Right lobe of liver (tissue), 6 donors: ENCODE results near the gene PRKG2. TPM values are rescaled to one million over a fixed set of nuclear protein-coding genes. Genes with fewer than 3 reads are reported as not detected.

ENCODE experiments used
- ATAC-seq, 4 donors: fragments of 200-7000 bp; cut with Tn5 transposase; one replicate each; pipeline ENCODE4 v1.9.1; 2020; ENCODE audit warnings: mild to moderate bottlenecking in 4 of 4, moderate library complexity in 4 of 4
- DNase-seq, 3 donors: peaks; one replicate each; pipeline ENCODE4 v3.0.0-alpha.2; 2020
- H3K27ac ChIP-seq, 3 donors: fragments of 200-600 bp; one replicate each; pipeline ENCODE4 v1.8.0; 2022
- H3K27me3 ChIP-seq, 2 donors: fragments of 200-600 bp; one replicate each; pipeline ENCODE4 v1.8.0; 2022
- H3K36me3 ChIP-seq, 4 donors: fragments of 200-600 bp; sonication (generic) in 1 of 4; one replicate each; pipeline versions ENCODE4 v1.5.1 to v1.8.0; 2017 to 2022; ENCODE audit warnings: control low read depth in 1 of 4
- H3K4me1 ChIP-seq, 4 donors: fragments of 200-600 bp; sonication (generic) in 1 of 4; one replicate each; pipeline versions ENCODE4 v1.5.1 to v1.8.0; 2017 to 2022; ENCODE audit warnings: control low read depth in 1 of 4
- H3K4me3 ChIP-seq, 3 donors: fragments of 200-600 bp; one replicate each; pipeline ENCODE4 v1.8.0; 2022
- H3K9me3 ChIP-seq, 4 donors: fragments of 200-600 bp; sonication (generic) in 1 of 4; one replicate each; pipeline versions ENCODE4 v1.5.1 to v1.8.0; 2017 to 2022; ENCODE audit warnings: control low read depth in 1 of 4
- CTCF ChIP-seq, 4 donors: fragments of 200-600 bp in 3 of 4; fragments of 450-650 bp in 1 of 4; IDR thresholded peaks; one replicate each; pipeline versions ENCODE4 v1.5.1 to v1.8.0; 2016 to 2022; ENCODE audit warnings: antibody characterized with exemption in 4 of 4, mild to moderate bottlenecking in 2 of 4
- POLR2A ChIP-seq: fragments of 450-650 bp; IDR thresholded peaks from one replicate; pipeline ENCODE4 v1.6.1; 2017; ENCODE audit warnings: antibody characterized with exemption, mild to moderate bottlenecking
- WGBS: methylation state at CpG from one replicate; pipeline ENCODE4 v1.1.6; 2018; ENCODE audit warnings: low coverage, low lambda C conversion rate; ENCODE audit not compliant: insufficient coverage; ENCODE audit errors: missing lambda C conversion rate; 5-methylcytosine and 5-hydroxymethylcytosine counted together
- intact Hi-C, 2 donors: fragments of 100-400 bp; cut with DNase I; formaldehyde crosslinking; loops; one replicate each; pipeline versions ENCODE4 v1.11.2 to v1.14.1; 2022
- total RNA-seq, 6 experiments: library from RNA; depleted of rRNA in 2 of 6; stranded (reverse); fragments of >200 nt in 2 of 6; fragmentation: NEBNext Ultra II Directional in 3 of 6; extraction: Animal tissue kit (Norgen Biotek cat#: 25700) in 3 of 6; gene quantifications; one replicate each; pipeline versions ENCODE4 v1.1.0 to v1.2.4, GENCODE V29; 2016 to 2023
- donor health status: DM: no; HTN: yes; CAD: no.
- donor health status: DM: no; HTN: no; CAD: no.
- donor health status: DM: no; HTN: no; CAD: no.
- donor health status: DM: no; HTN: yes; CAD: no.
- donor health status: DM: no; HTN: yes; CAD: no.

PRKG2 gene
- total RNA-seq, 6 experiments from 2014 or later, result 0.17 TPM; not detected in 5

DNA sequence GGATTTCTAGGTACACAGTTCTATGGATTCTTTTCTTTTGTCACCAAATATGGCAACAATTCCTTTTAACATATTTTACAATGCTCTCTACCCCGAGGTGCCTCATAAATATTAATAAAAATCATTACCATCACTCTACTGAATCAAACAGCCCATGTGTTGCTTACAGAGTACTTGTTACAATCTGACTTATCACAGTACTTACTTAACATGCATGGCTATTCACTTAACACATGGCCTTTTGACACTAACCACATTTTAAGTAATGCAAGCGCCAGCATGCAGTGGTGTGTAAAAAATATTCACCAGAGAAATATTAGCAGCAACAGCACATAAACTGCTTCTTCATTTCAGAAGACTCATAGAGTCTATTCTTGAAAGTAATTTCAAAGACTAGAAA, 119.6 kb downstream of the PRKG2 start:
- 50% methylated on average over 2 of the region's 2 CpGs for WGBS
- ATAC-seq (no peak), DNase-seq (no peak)
- Histone ChIP-seq H3K27ac (no peak overlapping the region), H3K9me3 (no peaks in the 10 kb centered on the region), H3K4me3 (no peak overlapping the region), H3K27me3 (no peaks in the 10 kb centered on the region), H3K36me3 (no peaks in the 10 kb centered on the region), H3K4me1 (peaks cover 0 to 2% (median 0%) of the 10 kb centered on the region in 4 donors)
- TF ChIP-seq POLR2A (no peak), CTCF (IDR thresholded peaks at IDR 0.05) (no peak)
- intact Hi-C loops, result no loop called here

DNA sequence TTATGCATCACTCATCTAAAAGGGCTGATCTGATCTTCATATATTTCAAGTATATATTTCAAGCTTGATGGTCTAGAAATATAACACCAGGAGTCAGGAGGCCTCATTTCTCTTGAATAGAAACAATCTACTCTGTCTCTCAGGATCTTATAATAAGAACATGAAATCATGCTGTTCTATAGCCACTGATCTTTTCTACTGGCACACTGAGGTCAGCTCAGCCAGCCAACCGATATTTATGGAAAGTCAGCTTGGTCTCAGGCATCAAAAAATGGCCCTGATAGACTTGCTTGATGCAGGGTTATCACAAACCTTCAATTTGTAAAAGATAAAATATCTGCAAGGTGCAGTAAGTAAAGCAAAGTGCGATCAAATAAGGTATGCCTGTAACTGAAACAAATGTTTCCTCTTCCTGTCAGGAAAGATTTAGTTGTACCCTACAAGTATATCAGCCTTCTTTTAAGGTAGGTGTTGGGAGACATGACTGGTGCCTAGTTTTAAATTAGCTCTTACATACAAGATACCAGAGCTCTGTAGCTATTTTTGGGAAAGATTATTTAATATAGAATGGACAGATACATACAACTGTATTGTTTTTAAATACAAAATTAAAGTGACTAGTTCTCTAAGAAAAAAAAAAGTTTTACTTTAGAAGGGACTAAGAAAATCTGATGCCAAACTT, 121.2 kb downstream of the PRKG2 start:
- H3K36me3 ChIP-seq, result no peaks in the 10 kb centered on the region
- no peaks in the 10 kb centered on the region for H3K9me3 ChIP-seq
- H3K4me1 ChIP-seq, result peaks cover 0 to 2% (median 0%) of the 10 kb centered on the region in 4 donors
- ATAC-seq, result no peak
- intact Hi-C loops, result no loop called here
- H3K4me3 ChIP-seq, result no peak overlapping the region
- no peak overlapping the region for H3K27ac ChIP-seq
- 69% methylated on average over 2 of the region's 2 CpGs for WGBS
- DNase-seq, result no peak
- H3K27me3 ChIP-seq, result no peaks in the 10 kb centered on the region
- TF ChIP-seq POLR2A (no peak), CTCF (IDR thresholded peaks at IDR 0.05) (no peak)

DNA sequence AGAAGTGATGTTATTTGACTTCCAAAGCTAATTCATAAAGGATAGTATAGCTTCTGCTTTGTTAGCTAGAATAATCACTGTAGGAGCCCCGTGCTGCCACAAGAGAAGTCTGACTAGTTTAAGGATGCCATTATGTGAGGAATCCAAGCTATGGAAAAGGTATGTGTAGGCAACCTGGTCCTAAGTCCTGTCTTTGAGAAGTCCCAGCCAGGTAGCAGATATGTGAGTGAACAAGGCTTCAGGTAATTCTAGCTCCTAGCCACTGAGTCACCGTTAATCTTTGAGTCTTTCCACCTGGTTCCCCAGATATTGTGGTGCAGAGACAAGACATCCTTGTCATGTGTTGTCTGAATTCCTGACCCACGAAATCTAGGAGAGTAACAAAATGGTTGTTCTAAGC, 129.0 kb downstream of the PRKG2 start:
- TF ChIP-seq POLR2A (no peak), CTCF (IDR thresholded peaks at IDR 0.05) (no peak)
- intact Hi-C loops, result no loop called here
- Histone ChIP-seq H3K4me3 (no peak overlapping the region), H3K36me3 (no peaks in the 10 kb centered on the region), H3K27ac (no peak overlapping the region), H3K9me3 (no peaks in the 10 kb centered on the region), H3K27me3 (no peaks in the 10 kb centered on the region), H3K4me1 (no peaks in the 10 kb centered on the region)
- ATAC-seq (no peak), DNase-seq (no peak)
- 11% methylated on average over 1 of the region's 3 CpGs for WGBS

GRCh38 chr4:81085291-81085690, 129.7 kb downstream of the PRKG2 start:
- H3K27ac ChIP-seq, result no peak overlapping the region
- ATAC-seq (no peak), DNase-seq (no peak)
- no peaks in the 10 kb centered on the region for H3K36me3 ChIP-seq
- no peaks in the 10 kb centered on the region for H3K9me3 ChIP-seq
- WGBS, result 57% methylated on average over 3 of the region's 3 CpGs
- intact Hi-C loops, result no loop called here
- no peak overlapping the region for H3K4me3 ChIP-seq
- H3K4me1 ChIP-seq, result no peaks in the 10 kb centered on the region
- no peaks in the 10 kb centered on the region for H3K27me3 ChIP-seq
- TF ChIP-seq CTCF (IDR thresholded peaks at IDR 0.05), result no peak
- TF ChIP-seq POLR2A, result no peak
